ENCODE data around the gene PAXX.

The PAXX gene

GRCh38 chr9:137011907-137012675 is 19.9 kb downstream of the PAXX start:
- H3K27me3 ChIP-seq (ENCODE audit: insufficient read depth, poor library complexity, severe bottlenecking), result no peaks in the 10 kb centered on the region
- H3K27ac ChIP-seq (replicated peaks), result no peak overlapping the region
- H3K4me3 ChIP-seq (replicated peaks; ENCODE audit: insufficient read depth, low read length), result no peak overlapping the region
- TF ChIP-seq CTCF (IDR thresholded peaks at IDR 0.05; ENCODE audit: insufficient read depth, low read length) (no peak), POLR2AphosphoS5 (IDR thresholded peaks at IDR 0.05; ENCODE audit: low read depth) (no peak), SPI1 (IDR thresholded peaks at IDR 0.05; ENCODE audit: borderline replicate concordance, low read depth) (no peak), REST (IDR thresholded peaks at IDR 0.05; ENCODE audit: insufficient replicate concordance, low read depth) (no peak), GABPA (IDR thresholded peaks at IDR 0.05; ENCODE audit: low read depth) (no peak)
- no peak for DNase-seq (ENCODE audit: low read depth in 1 of 2, low spot score in 1 of 2)

GRCh38 chr9:137012694-137013570 is 20.7 kb downstream of the PAXX start:
- Histone ChIP-seq H3K27ac (replicated peaks) (no peak overlapping the region), H3K27me3 (ENCODE audit: insufficient read depth, poor library complexity, severe bottlenecking) (no peaks in the 10 kb centered on the region), H3K4me3 (replicated peaks; ENCODE audit: insufficient read depth, low read length) (no peak overlapping the region)
- DNase-seq (ENCODE audit: low read depth in 1 of 2, low spot score in 1 of 2), result no peak
- TF ChIP-seq POLR2AphosphoS5 (IDR thresholded peaks at IDR 0.05; ENCODE audit: low read depth) (no peak), REST (IDR thresholded peaks at IDR 0.05; ENCODE audit: insufficient replicate concordance, low read depth) (no peak), GABPA (IDR thresholded peaks at IDR 0.05; ENCODE audit: low read depth) (no peak), CTCF (IDR thresholded peaks at IDR 0.05; ENCODE audit: insufficient read depth, low read length) (no peak), SPI1 (IDR thresholded peaks at IDR 0.05; ENCODE audit: borderline replicate concordance, low read depth) (no peak)

- Histone ChIP-seq H3K27ac (replicated peaks) (no peak overlapping the region), H3K27me3 (ENCODE audit: insufficient read depth, poor library complexity, severe bottlenecking) (no peaks in the 10 kb centered on the region), H3K4me3 (replicated peaks; ENCODE audit: insufficient read depth, low read length) (no peak overlapping the region)
- DNase-seq (ENCODE audit: low read depth in 1 of 2, low spot score in 1 of 2), result no peak
- TF ChIP-seq POLR2AphosphoS5 (IDR thresholded peaks at IDR 0.05; ENCODE audit: low read depth), result no peak
- TF ChIP-seq SPI1 (IDR thresholded peaks at IDR 0.05; ENCODE audit: borderline replicate concordance, low read depth), result no peak
- TF ChIP-seq CTCF (IDR thresholded peaks at IDR 0.05; ENCODE audit: insufficient read depth, low read length), result no peak
- TF ChIP-seq GABPA (IDR thresholded peaks at IDR 0.05; ENCODE audit: low read depth), result no peak
- TF ChIP-seq REST (IDR thresholded peaks at IDR 0.05; ENCODE audit: insufficient replicate concordance, low read depth), result no peak
Observed at GRCh38 chr9:137013571-137013940, 21.3 kb downstream of the PAXX start.

Data from HL-60 (cell line).